HG02571 (cell line): ENCODE data around the gene IL25.
"Not testable (repeated sequence)": the region's sequence is repeated elsewhere in the genome, so short reads cannot be mapped to it uniquely, and the experiment has no call there.

Experiments
- ATAC-seq: cut with Tn5 transposase; IDR thresholded peaks from one replicate; pipeline ENCODE4 v1.9.1; 2021; ENCODE audit warnings: mild to moderate bottlenecking, moderate library complexity; ENCODE audit not compliant: unreplicated experiment

IL25 gene

GRCh38 chr14:23387916-23388882, 15.6 kb downstream of the IL25 start:
- no peak for ATAC-seq

- ATAC-seq, result no peak
Observed at GRCh38 chr14:23388996-23389395, 16.4 kb downstream of the IL25 start.

- no peak for ATAC-seq
Observed at GRCh38 chr14:23389396-23389795, 16.8 kb downstream of the IL25 start.

GRCh38 chr14:23389871-23390270, 17.3 kb downstream of the IL25 start:
- not testable (repeated sequence) for ATAC-seq

- ATAC-seq, result no peak
Observed at GRCh38 chr14:23392613-23393012, 20.0 kb downstream of the IL25 start.

- no peak for ATAC-seq
Observed at GRCh38 chr14:23396126-23396525, 23.5 kb downstream of the IL25 start.

- ATAC-seq, result no peak
Observed at GRCh38 chr14:23396781-23397407, 24.3 kb downstream of the IL25 start.

- ATAC-seq, result no peak
Observed at GRCh38 chr14:23398348-23398747, 25.7 kb downstream of the IL25 start.

GRCh38 chr14:23399136-23399535, 26.5 kb downstream of the IL25 start:
- ATAC-seq, result no peak

- ATAC-seq, result no peak
Observed at GRCh38 chr14:23399591-23399990, 27.0 kb downstream of the IL25 start.

- not testable (repeated sequence) for ATAC-seq
Observed at GRCh38 chr14:23400496-23401149, 28.0 kb downstream of the IL25 start.

GRCh38 chr14:23401291-23401690, 28.7 kb downstream of the IL25 start:
- no peak for ATAC-seq

GRCh38 chr14:23402296-23403138, 29.9 kb downstream of the IL25 start:
- no peak for ATAC-seq

- ATAC-seq, result no peak
Observed at GRCh38 chr14:23403139-23403438, 30.5 kb downstream of the IL25 start.

GRCh38 chr14:23403908-23404307, 31.3 kb downstream of the IL25 start:
- no peak for ATAC-seq

- ATAC-seq, result no peak
Observed at GRCh38 chr14:23404331-23404900, 31.8 kb downstream of the IL25 start.

- ATAC-seq, result no peak
Observed at GRCh38 chr14:23405096-23405495, 32.5 kb downstream of the IL25 start.

- ATAC-seq, result no peak
Observed at GRCh38 chr14:23405516-23406025, 33.0 kb downstream of the IL25 start.

GRCh38 chr14:23406244-23406643, 33.6 kb downstream of the IL25 start:
- no peak for ATAC-seq

- ATAC-seq, result no peak
Observed at GRCh38 chr14:23406725-23407355, 34.2 kb downstream of the IL25 start.
